Fibroblast of upper back skin (primary cell): ENCODE data around the gene CYTL1.
"Not testable (repeated sequence)": the region's sequence is repeated elsewhere in the genome, so short reads cannot be mapped to it uniquely, and the experiment has no call there.

Experiments used
- DNase-seq: peaks from one replicate; pipeline ENCODE4 v3.0.0-alpha.2; 2013

The CYTL1 gene

DNA sequence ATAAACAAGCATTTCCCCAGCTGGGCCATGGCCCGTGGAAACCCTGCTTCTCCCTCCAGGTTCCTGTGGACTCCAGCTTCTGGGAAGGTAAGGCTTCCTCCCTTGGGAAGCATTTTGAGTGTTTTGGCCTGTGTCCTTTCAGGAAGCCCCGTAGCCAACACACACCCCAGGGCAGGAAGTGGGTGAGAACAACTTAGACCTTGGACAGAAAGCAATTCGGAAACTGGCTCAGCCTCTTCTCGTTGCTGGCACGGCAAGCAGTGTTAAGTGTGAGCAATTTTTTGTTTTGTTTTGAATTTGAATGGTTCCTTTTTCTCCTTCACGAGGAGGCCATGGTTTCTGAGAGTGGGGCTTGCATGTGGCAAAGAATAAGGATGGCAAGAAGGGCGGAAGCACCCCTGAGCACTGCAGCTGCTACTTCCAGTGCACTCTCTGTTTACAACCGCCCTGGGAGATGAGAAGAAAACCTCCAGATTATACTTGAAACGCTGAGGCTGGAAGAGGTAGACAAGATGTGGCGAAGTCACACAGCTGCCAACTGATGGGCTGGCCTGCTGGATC, 14.1 kb upstream of the CYTL1 start:
- DNase-seq: no peak

DNA sequence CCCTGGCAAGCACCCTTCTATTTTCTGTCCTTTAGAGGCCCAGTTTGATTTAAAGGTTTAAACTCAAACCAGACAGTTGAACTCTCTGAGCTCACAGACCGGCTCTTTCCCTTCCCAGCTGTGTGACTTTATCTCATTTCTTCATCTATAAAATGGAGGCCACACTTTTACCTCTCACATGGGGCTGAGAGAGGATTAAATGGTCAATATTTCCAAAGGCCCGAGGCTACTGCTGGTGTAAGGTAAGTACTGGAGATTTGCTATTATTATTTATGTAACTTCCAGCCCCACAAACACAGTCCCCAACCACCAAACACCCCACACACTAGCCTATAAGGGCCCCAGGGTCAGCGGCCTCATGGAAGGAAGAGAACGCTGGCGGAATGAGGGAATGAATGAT, 13.6 kb upstream of the CYTL1 start:
- no peak for DNase-seq

DNA sequence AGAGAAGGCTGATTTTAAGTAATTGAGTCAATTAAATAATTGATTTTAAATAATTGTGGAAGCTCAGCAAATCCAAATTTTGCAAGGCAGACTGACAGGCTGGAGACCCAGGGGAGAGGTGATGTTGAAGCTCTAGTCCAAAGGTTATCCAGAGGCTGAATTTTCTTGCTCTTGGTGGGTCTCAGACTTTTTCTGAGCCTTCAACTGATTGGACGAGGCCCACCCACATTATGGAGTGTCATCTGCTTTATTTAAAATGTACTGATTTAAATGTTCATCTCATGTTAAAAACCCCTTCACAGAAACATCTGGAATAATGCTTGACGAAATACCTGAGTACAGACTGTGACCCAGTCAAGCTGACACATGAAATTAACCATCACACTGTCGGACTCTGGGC, 11.7 kb upstream of the CYTL1 start:
- no peak for DNase-seq

DNA sequence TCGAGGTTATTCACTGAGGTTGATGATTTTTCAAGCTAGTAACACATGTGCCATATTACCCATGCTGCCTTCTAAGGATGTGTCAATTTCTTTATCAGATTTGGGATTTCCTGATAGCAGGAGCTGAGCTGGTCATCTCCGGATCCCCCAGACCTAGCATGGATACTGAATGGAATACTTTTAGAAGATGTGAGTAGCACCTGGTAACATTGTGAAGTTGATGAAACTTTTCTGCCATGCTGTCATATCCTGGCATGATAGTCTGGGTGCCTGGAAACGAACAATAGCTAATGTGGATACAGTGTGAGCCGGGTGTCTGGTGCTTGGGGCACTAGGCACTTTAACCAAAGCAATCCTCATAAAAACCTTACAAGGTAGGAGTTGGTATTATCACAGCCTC, 11.0 kb upstream of the CYTL1 start:
- no peak for DNase-seq

DNA sequence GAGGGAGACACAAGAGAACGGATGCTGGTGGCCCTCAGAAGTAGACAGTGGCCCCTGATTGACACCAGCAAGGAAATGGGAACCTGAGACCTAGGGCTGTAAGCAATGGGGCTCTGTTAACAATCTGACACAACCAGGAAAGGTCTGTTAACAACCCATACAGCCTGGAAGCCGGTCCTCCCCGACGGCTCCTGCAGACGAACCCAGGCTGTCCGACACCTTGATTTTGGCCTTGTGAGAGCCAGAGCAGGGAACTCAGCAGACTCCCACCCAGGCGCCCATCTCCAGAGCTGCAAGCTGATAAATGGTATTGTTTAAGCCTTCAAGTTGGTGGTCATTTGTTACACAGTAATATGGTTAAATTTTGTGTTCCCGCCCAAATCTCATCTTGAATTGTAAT, 10.2 kb upstream of the CYTL1 start:
- DNase-seq: no peak

DNA sequence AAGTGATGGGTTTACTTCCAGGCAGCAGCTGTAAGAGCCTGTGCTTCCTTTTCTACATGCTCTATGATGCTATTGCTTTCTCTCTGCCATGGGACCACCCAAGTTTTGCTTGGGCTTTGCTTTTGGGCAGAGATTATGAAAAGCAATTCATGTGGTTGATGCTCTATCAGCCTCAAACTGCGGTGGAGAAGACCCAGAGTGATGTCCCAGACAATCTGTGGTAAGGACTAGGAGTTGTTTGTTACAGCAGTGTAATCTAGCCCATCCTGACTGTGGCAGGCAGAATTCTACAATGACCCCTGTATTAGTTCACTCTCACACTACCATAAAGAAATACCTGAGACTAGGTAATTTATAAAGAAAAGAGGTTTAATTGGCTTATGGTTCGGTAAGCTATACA, 9.2 kb upstream of the CYTL1 start:
- no peak for DNase-seq

DNA sequence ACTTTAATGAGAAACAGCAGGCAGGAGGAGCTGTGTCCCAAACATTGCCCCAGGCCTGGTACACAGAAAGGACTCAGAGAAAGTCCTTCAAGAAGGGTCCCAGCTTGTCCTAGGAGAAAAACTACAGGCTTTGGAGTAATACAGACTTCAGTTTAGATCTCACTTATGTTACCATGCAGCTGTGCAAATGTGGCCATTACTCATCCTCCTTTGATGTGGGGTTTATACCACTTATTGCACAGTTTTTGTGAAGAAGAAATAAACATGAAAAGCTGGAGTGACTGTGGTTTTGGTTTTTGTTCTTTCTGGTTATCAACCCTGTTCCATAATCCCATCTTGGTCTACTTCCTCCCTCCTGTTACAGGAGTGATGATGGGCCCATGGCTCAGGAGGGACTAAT, 8.1 kb upstream of the CYTL1 start:
- DNase-seq: peak; percentile 21

DNA sequence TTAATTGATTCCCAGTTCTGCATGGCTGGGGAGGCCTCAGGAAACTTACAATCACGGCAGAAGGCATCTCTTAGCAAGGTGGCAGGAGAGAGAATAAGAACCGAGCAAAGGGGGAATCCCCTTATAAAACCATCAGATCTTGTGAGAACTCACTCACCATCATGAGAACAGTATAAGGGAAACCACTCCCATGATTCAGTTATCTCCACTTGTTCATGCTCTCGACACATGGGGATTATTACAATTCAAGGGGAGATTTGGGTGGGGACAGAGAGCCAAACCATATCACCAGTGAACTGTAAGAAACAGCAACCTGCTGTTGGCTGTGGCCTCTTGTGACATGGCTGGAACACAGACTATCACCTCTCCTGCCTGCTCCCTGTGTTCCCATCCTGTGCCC, 7.1 kb upstream of the CYTL1 start:
- no peak for DNase-seq

DNA sequence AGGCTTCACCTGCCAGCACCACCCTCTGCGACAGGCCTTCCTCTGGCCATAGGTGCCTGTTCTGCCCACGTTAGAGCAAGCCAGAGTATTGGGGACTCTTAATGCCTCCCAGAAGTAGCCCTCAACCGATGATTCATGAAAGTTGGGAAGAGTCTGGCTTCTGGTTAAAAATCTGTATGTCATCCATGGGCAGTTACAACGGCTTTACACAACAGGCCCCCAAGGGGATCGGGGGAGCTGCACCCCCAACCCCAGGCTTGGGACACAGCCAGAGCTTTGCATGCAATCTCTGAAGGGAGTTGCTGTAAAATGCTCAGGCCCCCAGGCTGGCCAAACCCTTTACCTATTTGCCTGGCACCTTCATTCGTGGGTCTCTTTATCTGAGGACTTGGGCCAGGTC, 5.4 kb upstream of the CYTL1 start:
- DNase-seq: peak; percentile 41

DNA sequence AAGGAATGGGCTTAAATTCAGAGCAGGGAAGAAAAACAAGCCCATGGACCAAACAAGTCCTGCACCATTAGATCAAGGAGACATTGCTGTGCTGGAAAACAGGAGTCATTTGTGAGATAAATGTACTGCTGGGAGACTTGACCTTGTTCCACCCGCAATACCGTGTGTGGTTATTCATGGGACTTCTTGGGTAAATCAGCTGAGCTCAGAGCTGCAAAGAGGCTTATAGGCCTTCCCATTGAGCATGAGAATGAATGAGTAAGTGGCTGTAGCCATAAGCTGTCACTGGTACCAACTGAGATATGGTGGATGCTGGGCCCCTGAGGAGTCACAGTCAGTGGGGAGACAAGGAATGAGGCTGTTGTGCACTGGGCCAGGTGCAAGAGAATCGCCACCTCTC, 2.3 kb upstream of the CYTL1 start:
- no peak for DNase-seq

DNA sequence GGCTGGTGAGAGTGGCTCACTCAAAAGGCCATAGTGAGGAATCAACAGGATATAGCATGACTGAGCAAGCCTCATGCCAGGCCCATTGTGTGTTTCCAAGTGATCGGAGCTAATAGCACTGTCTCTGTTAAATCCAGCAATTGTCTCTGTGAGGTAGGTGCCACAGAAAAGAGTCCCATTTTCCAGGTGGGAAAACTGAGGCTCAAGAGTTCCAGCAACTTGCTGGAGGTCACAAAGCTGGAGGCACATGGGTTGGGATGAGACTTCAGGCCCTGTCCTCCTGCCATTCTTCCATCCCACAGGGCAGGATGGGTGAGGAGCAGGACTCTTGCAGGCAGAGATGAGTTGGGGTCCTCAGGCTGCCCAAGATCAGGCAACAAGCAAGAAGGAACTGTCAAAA, 1.1 kb upstream of the CYTL1 start:
- no peak for DNase-seq

DNA sequence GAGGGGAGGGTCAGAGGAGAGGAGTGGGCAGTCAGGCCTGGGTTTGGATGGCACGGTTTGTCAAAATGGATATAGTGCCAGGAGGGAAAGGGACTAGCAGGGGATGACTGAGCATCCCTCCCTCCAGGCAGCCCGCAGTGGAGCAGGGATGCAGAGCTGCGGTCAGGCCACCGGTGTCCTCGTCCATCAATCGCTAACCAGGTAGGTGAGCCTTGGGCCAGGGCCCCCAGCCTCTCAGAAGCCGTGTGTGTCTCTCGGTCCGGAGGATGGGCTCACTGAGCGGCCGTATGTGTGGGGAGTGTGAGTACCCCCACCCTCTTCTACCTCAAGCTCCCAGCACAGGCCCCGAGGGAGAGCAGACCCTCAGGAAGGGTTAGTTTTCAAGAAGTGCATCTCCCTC, 538 bp upstream of the CYTL1 start:
- no peak for DNase-seq

DNA sequence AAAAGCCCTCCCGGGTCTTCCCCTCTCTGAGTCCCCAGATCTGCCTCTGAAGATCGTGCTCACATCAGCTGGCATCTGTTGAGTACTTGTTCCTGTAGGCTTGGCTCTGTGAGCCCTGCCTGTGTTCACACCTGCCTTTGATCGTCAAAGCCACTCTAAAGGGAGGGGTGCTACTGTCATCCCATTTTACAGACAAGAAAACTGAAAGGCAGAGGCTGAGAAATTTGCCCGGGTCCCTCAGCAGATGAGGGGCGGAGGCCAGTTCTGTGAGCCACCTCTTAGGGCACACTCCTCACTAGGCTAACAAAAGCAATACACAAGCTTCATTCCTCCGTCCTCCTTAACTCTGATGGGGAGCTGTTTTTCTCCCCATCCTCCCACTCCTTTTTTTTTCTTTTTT, 655 bp downstream of the CYTL1 start:
- DNase-seq: no peak

DNA sequence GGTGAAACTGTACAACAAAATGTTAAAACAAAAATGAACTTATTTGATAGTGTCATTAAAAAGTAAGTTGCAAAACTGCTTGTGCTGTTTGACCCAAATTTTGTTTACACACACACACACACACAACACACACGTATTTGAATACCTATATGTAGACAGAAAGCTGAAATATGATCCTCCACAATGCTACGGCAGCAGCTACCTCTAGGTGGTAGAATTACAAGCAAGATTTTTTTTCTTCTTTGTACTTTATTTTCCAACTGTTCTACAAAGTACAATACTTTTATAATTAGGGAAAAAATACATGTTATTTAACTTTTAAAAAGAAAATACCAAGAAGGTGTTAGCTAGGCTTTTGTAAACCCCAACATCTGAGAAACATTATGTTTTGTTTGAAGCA, 1.2 kb downstream of the CYTL1 start:
- DNase-seq: no peak

DNA sequence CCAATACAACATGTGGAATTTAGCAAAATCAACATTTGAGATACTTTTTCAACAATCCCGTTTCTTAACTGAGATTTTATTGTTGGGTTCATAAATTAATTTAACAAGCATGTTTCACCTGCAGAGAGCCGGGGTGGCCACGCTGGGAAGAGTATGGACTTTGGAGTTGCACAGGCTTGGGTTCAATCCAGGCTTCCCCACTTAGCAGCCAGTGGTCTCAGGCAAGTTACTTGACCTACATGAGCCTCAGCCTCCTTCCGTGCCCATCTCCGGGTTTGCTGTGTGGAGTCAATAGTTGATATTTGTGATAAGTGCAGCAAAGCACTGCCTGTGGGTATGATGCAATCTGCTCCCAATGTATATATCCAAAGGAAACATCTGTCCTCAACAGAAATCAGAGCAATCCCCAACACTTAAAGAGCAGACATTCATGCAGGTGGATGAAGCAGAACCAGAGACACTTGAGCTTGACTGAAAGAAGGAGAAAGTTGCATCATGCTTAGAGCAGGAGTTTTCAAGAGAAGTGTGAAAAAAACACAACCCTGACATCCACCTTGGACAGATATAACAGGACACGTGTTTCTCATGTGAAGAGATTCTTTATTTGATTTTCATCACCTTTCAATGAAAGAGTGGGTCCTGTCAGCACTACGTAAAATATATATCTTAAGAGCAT, 5.1 kb downstream of the CYTL1 start:
- no peak for DNase-seq

DNA sequence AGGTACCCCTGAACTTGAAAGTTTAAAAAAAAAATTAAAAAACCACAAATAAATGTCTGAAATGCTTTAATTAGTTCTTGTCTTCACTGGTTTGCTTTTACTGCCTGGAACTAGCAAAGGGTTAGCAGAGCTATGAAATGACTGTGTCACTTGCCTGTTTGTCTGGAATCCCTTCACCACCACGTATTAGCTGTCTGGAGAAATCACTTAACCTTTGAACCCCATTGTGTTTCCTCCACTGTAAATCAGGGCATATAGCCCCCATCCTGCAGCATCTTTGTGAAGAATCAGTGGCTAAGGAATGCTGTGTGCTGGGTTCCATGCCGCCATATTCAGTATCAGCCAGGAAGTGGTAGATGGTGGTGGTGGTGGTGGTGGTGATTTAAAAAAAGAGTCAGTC, 6.3 kb downstream of the CYTL1 start:
- no peak for DNase-seq

DNA sequence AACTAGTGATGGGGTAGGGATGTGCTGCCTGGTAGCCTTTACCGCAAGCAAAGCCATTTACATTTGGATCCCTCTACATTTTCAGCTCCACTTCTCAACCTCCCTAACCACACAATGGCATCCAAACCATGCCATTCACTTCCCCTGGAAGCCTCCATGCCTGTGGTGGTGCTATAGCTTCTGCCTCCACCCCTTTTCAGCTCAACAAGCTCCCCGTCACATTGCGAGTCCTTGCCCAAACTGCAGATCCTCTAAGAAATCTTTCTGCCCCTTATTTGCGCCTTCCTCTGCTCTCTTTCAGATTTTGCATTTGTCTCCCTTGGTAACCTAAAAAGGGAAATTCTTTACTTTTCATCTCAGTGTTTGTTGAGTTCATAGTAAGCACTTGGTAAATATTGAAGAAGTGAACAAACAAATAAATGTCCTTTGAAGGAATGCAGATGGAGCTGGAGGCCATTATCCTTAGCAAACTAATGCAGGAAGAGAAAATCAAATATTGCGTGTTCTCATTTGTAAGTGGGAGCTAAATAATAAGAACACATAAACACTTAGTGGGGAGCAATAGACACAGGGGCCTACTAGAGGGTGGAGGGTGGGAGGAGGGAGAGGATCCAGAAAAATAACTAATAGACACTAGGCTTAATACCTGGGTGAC, 6.9 kb downstream of the CYTL1 start:
- DNase-seq: no peak

DNA sequence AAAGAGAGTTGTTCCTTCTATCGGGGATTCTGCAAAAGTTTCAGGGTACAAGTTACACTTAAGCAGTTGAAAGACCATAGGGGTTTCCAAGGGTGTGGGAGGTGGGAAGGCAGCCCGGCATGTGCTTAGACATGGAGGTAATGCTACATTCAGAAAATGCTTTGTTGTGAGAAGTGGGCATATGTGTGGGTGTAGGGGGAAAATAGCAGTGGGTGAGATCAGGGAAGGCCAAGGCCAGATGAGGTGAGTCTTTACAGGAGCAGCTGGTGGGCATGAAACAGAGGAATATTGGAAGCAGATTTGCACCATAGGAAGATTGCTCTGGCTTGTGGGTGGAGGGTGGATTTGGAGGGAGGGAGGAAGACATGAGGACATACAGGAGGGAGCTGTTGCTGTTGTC, 8.3 kb downstream of the CYTL1 start:
- no peak for DNase-seq

DNA sequence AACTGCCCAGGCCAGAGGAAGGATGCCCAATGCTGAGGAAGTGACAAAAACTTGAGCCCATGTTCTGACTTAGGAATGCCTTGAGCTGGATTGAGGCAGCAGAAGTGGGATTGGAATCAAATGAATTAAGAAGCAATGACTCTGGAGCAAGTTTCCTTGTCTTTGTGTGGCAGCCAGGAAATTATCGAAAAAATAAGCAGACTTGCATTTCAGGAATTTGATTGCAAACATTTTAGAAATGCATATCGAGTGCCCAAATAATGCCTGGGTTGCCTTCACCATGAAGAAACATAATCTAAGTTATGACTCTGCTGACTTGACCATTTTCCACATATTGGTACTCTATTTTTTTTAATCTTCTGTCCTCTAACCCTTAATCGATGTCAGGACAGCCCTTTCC, 9.5 kb downstream of the CYTL1 start:
- no peak for DNase-seq

DNA sequence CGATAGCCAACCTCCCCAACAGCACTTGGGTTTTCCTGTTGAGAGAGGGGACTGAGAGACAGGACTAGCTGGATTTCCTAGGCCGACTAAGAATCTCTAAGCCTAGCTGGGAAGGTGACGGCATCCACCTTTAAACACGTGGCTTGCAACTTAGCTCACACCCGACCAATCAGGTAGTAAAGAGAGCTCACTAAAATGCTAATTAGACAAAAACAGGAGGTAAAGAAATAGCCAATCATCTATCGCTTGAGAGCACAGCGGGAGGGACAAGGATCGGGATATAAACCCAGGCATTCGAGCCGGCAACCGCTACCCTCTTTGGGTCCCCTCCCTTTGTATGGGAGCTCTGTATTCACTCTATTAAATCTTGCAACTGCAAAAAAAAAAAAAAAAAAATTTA, 12.3 kb downstream of the CYTL1 start:
- not testable (repeated sequence) for DNase-seq

DNA sequence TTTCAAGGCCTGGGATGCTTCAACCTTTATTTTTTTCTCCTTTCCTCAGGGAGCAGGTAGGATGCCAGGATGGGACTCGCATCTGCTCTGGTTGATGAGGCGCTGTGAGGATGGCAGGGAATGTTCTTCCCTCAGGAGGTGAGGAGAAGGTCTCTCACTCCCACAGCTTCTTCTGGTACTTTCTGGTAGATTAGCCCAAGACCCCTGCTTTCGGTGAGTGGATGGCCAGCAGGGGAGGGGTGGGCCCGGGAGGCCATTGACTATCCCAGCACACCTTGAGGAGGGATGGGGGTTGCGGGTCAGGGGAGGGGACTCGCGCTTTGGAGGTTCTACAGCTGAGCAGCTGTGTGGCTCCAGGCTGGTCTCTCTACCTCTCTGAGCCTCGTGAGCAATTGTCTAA, 14.8 kb downstream of the CYTL1 start:
- no peak for DNase-seq

DNA sequence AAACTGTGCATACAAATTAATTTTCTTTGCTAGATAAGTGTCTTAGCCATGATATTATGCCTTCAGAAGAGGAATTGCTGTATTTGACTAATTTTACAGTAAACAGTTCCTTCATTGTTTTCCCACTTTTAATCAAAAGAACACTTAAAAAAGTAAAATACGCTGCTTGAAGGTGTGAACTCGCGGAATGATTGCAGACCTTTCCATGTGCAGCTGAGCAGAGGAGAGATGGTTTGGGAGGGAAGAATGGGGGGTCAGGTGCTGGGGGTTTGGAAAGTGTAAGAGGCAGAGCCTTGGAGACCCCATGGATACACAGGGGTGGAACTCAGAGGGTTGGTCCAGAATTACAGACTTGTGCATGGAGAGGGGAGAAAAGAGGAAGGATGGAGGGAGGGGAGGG, 15.3 kb downstream of the CYTL1 start:
- DNase-seq: no peak

DNA sequence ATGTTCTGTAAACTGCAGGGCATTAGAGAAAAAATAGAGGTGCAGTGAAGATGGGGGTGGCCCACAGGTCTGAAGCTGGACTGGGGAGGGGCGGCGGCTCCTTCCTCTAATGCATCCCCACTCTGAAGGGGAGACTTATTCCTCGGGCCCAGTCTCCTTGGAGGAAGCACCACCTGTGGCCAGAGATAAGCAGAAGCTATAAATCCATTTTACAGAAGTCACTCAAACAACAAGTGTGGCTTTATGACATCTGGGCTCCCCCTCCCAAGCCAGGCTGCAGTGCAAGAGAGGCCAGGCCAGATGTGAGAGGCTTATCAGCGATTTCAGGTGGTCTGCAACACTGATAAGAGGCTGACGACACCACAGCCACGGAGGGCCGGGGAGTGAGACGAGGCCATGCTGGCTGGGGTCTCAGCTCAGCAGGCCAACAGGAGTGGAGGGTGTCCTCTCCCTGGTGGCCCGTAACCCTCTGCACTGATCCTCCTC, 15.8 kb downstream of the CYTL1 start:
- no peak for DNase-seq

DNA sequence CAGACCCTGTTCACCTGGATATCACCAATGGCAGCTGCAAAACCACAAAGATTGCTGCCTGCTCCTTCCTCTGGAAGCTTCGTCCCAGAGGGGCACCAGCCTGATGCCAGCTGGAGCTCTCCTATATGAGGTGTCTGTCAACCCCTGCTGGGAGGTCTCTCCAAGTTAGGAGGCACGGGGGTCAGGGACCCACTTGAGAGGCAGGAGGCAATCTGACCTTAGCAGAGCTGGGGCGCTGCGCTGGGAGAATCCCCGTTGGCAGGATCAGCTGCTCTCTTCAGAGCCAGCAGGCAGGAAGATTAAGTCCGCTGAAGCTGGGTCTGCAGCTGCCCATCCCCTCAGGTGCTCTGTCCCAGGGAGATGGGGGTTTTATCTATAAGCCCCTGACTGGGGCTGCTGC, 17.6 kb downstream of the CYTL1 start:
- DNase-seq: not testable (repeated sequence)

DNA sequence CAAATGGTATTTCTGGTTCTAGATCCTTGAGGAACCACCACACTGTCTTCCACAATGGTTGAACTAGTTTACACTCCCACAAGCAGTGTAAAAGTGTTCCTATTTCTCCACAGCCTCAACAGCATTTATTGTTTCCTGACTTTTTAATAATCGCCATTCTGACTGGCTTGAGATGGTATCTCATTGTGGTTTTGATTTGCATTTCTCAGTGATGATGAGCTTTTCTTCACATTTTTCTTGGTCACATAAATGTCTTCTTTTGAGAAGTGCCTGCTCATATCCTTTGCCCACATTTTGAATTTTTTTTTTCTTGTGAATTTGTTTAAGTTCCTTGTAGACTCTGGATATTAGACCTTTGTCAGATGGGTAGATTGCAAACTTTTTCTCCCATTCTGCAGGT, 22.3 kb downstream of the CYTL1 start:
- peak; percentile 32 for DNase-seq
